SH-SY5Y (cell line): ENCODE results near the gene PITPNM1.

ENCODE experiments used
- GATA2 ChIP-seq: IDR thresholded peaks from 2 replicates; pipeline ENCODE4 v1.6.1; 2011; ENCODE audit warnings: mild to moderate bottlenecking, low read depth, low read length
- GATA3 ChIP-seq: IDR thresholded peaks from 2 replicates; pipeline ENCODE4 v1.6.1; 2011; ENCODE audit warnings: low read depth, mild to moderate bottlenecking, low read length, moderate library complexity

Gene PITPNM1

GRCh38 chr11:67452141-67452952 is 52.8 kb downstream of the PITPNM1 start, which contains the start of gene GPR152:
TSS of gene GPR152 (minus strand) at chr11:67452729. CDS start at chr11:67452724, 5 bp downstream.
- no peak for TF ChIP-seq GATA3
- no peak for TF ChIP-seq GATA2

- TF ChIP-seq GATA3 (no peak), GATA2 (no peak)
Measured at GRCh38 chr11:67451658-67451976, 53.5 kb downstream of the PITPNM1 start.

GRCh38 chr11:67450796-67451657 is 54.1 kb downstream of the PITPNM1 start:
- no peak for TF ChIP-seq GATA2
- no peak for TF ChIP-seq GATA3

- TF ChIP-seq GATA3, result no peak
- no peak for TF ChIP-seq GATA2
Measured at GRCh38 chr11:67449116-67449844, 55.9 kb downstream of the PITPNM1 start.

GRCh38 chr11:67448220-67448609 is 56.9 kb downstream of the PITPNM1 start:
- TF ChIP-seq GATA3 (no peak), GATA2 (no peak)

GRCh38 chr11:67445515-67445914 is 59.6 kb downstream of the PITPNM1 start:
- TF ChIP-seq GATA3, result no peak

GRCh38 chr11:67442504-67443404 is 62.4 kb downstream of the PITPNM1 start:
- no peak for TF ChIP-seq GATA2
- TF ChIP-seq GATA3, result no peak
